T-cell (primary cell): ENCODE measurements around the gene TUSC2. TPM values are rescaled to one million over a fixed set of nuclear protein-coding genes. Genes with fewer than 3 reads are reported as not detected.

Experiments used
- ATAC-seq, 4 experiments: fragments of 200-7000 bp in 3 of 4; fragments of 150-1000 bp in 1 of 4; cut with Tn5 transposase; replicated peaks in 1 of 4; 1 replicate in 3 of 4; 2 replicates in 1 of 4; pipeline ENCODE4 v1.10.0; 2021; ENCODE audit warnings: moderate library complexity in 3 of 4, mild to moderate bottlenecking in 2 of 4, moderate number of reproducible peaks in 1 of 4
- CTCF ChIA-PET, 2 donors: fragments of 300-600 bp; sonication (Branson Sonifier 250); formaldehyde crosslinking; loops; one replicate each; lab custom pipeline; 2022; ENCODE audit warnings: antibody characterized with exemption in 2 of 2; lab: Charles Lee
- POLR2A ChIA-PET, 2 donors: fragments of 300-600 bp; sonication (Branson Sonifier 250); formaldehyde crosslinking; loops; one replicate each; lab custom pipeline; 2022; ENCODE audit warnings: antibody characterized with exemption in 2 of 2; lab: Charles Lee
- DNase-seq, 35 experiments: peaks; one replicate each; pipeline versions ENCODE4 v3.0.0 to v3.0.0-alpha.2; 2013 to 2023
- H3K27ac ChIP-seq: one replicate; pipeline ENCODE4 v1.5.1; 2013; ENCODE audit warnings: low read length
- H3K27me3 ChIP-seq, 2 experiments: replicated peaks in 1 of 2; 1 replicate in 1 of 2; 2 replicates in 1 of 2; pipeline versions ENCODE4 v1.6.1 to v1.7.0; 2013; ENCODE audit warnings: low read length in 1 of 2, mixed read lengths in 1 of 2; ENCODE audit not compliant: control insufficient read depth in 2 of 2, insufficient read depth in 2 of 2; ENCODE audit errors: extremely low read depth in 1 of 2
- H3K36me3 ChIP-seq, 2 donors: 1 replicate in 1 of 2; 2 replicates in 1 of 2; pipeline versions ENCODE4 v1.6.1 to v1.7.0; 2013; ENCODE audit warnings: low read length in 1 of 2; ENCODE audit not compliant: control insufficient read depth in 2 of 2, insufficient read depth in 1 of 2; ENCODE audit errors: extremely low read depth in 1 of 2
- H3K4me1 ChIP-seq, 2 experiments: 1 replicate in 1 of 2; 2 replicates in 1 of 2; pipeline versions ENCODE4 v1.6.1 to v1.7.0; 2013; ENCODE audit warnings: low read length in 2 of 2, mixed read lengths in 1 of 2; ENCODE audit not compliant: insufficient read depth in 2 of 2, control insufficient read depth in 1 of 2; ENCODE audit errors: extremely low read depth in 1 of 2
- H3K4me3 ChIP-seq, 2 donors: 1 replicate in 1 of 2; 2 replicates in 1 of 2; pipeline versions ENCODE4 v1.5.1 to v1.7.0; 2013; ENCODE audit warnings: mild to moderate bottlenecking in 2 of 2, low read length in 1 of 2, moderate library complexity in 1 of 2; ENCODE audit not compliant: control insufficient read depth in 1 of 2; ENCODE audit errors: extremely low read depth in 1 of 2
- H3K9me3 ChIP-seq: 2 replicates; pipeline ENCODE4 v1.7.0; 2013
- H3K27ac Mint-ChIP-seq, 2 donors: one replicate each; pipeline ENCODE4 v1.8.0; 2020 to 2021; ENCODE audit warnings: mild to moderate bottlenecking in 2 of 2, mixed read lengths in 2 of 2
- H3K27me3 Mint-ChIP-seq, 2 donors: one replicate each; pipeline ENCODE4 v1.8.0; 2021 to 2022; ENCODE audit warnings: mixed read lengths in 2 of 2
- H3K36me3 Mint-ChIP-seq: one replicate; pipeline ENCODE4 v1.8.0; 2021; ENCODE audit warnings: mixed read lengths
- H3K4me1 Mint-ChIP-seq, 3 donors: one replicate each; pipeline ENCODE4 v1.8.0; 2020 to 2022; ENCODE audit warnings: mixed read lengths in 3 of 3, mild to moderate bottlenecking in 1 of 3
- H3K4me3 Mint-ChIP-seq, 3 donors: one replicate each; pipeline ENCODE4 v1.8.0; 2020 to 2022; ENCODE audit warnings: mild to moderate bottlenecking in 3 of 3, mixed read lengths in 3 of 3, moderate library complexity in 3 of 3
- H3K9me3 Mint-ChIP-seq, 3 donors: one replicate each; pipeline ENCODE4 v1.8.0; 2020 to 2022; ENCODE audit warnings: mixed read lengths in 3 of 3
- WGBS: methylation state at CpG from one replicate; pipeline ENCODE4 v1.1.5; 2013; ENCODE audit warnings: missing lambda C conversion rate; ENCODE audit not compliant: insufficient coverage; 5-methylcytosine and 5-hydroxymethylcytosine counted together
- total RNA-seq, 35 experiments: library from RNA in 6 of 35; stranded (reverse) in 6 of 35; fragments of 120-200 nt in 1 of 35; gene quantifications; one replicate each; pipeline versions ENCODE4 v1.2.1 to v1.2.4 and lab custom pipeline; 2013 to 2026

Gene TUSC2
- total RNA-seq, 5 donors from 2014 or later (not counting 1 experiment from before 2014, with no cell fraction given) = 14.9 to 33.1 (median 26.8) TPM

GRCh38 chr3:50319181-50319893 is 8.7 kb downstream of the TUSC2 start:
- Mint-ChIP-seq H3K9me3 (no peaks in the 10 kb centered on the region), H3K36me3 (no peaks in the 10 kb centered on the region), H3K27ac (no peak overlapping the region), H3K4me3 (peak overlapping the region in 2 of 3 donors; percentile 86 to 90), H3K27me3 (no peaks in the 10 kb centered on the region), H3K4me1 (peaks cover 26 to 55% (median 37%) of the 10 kb centered on the region in 3 donors)
- H3K4me1 ChIP-seq = peaks cover 6 to 73% of the 10 kb centered on the region in 2 experiments
- H3K27me3 ChIP-seq = no peaks in the 10 kb centered on the region
- no peaks in the 10 kb centered on the region for H3K36me3 ChIP-seq
- ATAC-seq (no peak), DNase-seq (no peak)
- no peak overlapping the region for H3K27ac ChIP-seq
- POLR2A ChIA-PET = interaction anchor here in 1 of 2 donors (0.5 kb wide), 1 partner anchor 9 kb away, joined by 5 read pairs; no protein-coding TSS in a partner anchor
- 100% methylated on average over 4 of the region's 16 CpGs for WGBS
- H3K4me3 ChIP-seq = no peak overlapping the region
- CTCF ChIA-PET = no interaction called here
- H3K9me3 ChIP-seq = no peaks in the 10 kb centered on the region

GRCh38 chr3:50318615-50319014 is 9.4 kb downstream of the TUSC2 start:
- Histone ChIP-seq H3K4me1 (peaks cover 6 to 68% of the 10 kb centered on the region in 2 experiments), H3K27me3 (no peaks in the 10 kb centered on the region), H3K27ac (no peak overlapping the region), H3K36me3 (no peaks in the 10 kb centered on the region), H3K4me3 (no peak overlapping the region), H3K9me3 (no peaks in the 10 kb centered on the region)
- WGBS = 78% methylated on average over 4 of the region's 10 CpGs
- POLR2A ChIA-PET = interaction anchor here in 1 of 2 donors (0.5 kb wide), 1 partner anchor 8 kb away, joined by 5 read pairs; no protein-coding TSS in a partner anchor
- DNase-seq (no peak), ATAC-seq (no peak)
- Mint-ChIP-seq H3K27me3 (no peaks in the 10 kb centered on the region), H3K9me3 (no peaks in the 10 kb centered on the region), H3K27ac (peak overlapping the region in 1 of 2 donors; percentile 28), H3K36me3 (no peaks in the 10 kb centered on the region), H3K4me1 (peaks cover 26 to 52% (median 37%) of the 10 kb centered on the region in 3 donors), H3K4me3 (no peak overlapping the region)
- CTCF ChIA-PET = interaction anchor here in 1 of 2 donors (0.7 kb wide), 1 partner anchor 18 kb away, joined by 3 read pairs; no protein-coding TSS in a partner anchor

GRCh38 chr3:50318163-50318562 is 9.9 kb downstream of the TUSC2 start:
- Mint-ChIP-seq H3K36me3 (no peaks in the 10 kb centered on the region), H3K27me3 (no peaks in the 10 kb centered on the region), H3K27ac (no peak overlapping the region), H3K4me3 (no peak overlapping the region), H3K9me3 (no peaks in the 10 kb centered on the region), H3K4me1 (peaks cover 26 to 52% (median 37%) of the 10 kb centered on the region in 3 donors)
- ChIA-PET CTCF (interaction anchor here in 1 of 2 donors (0.7 to 1.8 kb wide), 2 partner anchors 19 kb away, joined by 3 to 7 read pairs; partner anchors contain the start of genes HYAL3 and NAA80), POLR2A (interaction anchor here in 1 of 2 donors (0.6 kb wide), 1 partner anchor 11 kb away, joined by 3 read pairs; no protein-coding TSS in a partner anchor)
- peaks cover 6 to 68% of the 10 kb centered on the region in 2 experiments for H3K4me1 ChIP-seq
- no peaks in the 10 kb centered on the region for H3K36me3 ChIP-seq
- no peak for DNase-seq
- no peak overlapping the region for H3K27ac ChIP-seq
- no peak overlapping the region for H3K4me3 ChIP-seq
- WGBS = 92% methylated on average over 10 of the region's 11 CpGs
- no peaks in the 10 kb centered on the region for H3K27me3 ChIP-seq
- no peaks in the 10 kb centered on the region for H3K9me3 ChIP-seq
- ATAC-seq = no peak

- Mint-ChIP-seq H3K36me3 (no peaks in the 10 kb centered on the region), H3K27ac (peak overlapping the region; percentile 92 to 95), H3K9me3 (no peaks in the 10 kb centered on the region), H3K4me3 (no peak overlapping the region), H3K27me3 (no peaks in the 10 kb centered on the region), H3K4me1 (peaks cover 26 to 46% (median 37%) of the 10 kb centered on the region in 3 donors)
- no peak for ATAC-seq
- Histone ChIP-seq H3K4me1 (peaks cover 6 to 63% of the 10 kb centered on the region in 2 experiments), H3K4me3 (peak overlapping the region in 1 of 2 donors; percentile 19), H3K27ac (peak overlapping the region; percentile 63), H3K36me3 (no peaks in the 10 kb centered on the region), H3K9me3 (no peaks in the 10 kb centered on the region), H3K27me3 (no peaks in the 10 kb centered on the region)
- WGBS = 79% methylated on average over 3 of the region's 6 CpGs
- ChIA-PET CTCF (interaction anchor here in 1 of 2 donors (1.8 kb wide), 1 partner anchor 18 kb away, joined by 7 read pairs; the partner anchor contains the start of genes HYAL3 and NAA80), POLR2A (interaction anchor here in 1 of 2 donors (0.6 kb wide), 1 partner anchor 10 kb away, joined by 3 read pairs; no protein-coding TSS in a partner anchor)
- no peak for DNase-seq
These were observed 10.7 kb downstream of the TUSC2 start for GRCh38 chr3:50317300-50317699.

- DNase-seq (peak in 33 of 35 experiments; percentile 25 to 77 (median 52)), ATAC-seq (peak; percentile 26 to 69 (median 62))
- Histone ChIP-seq H3K9me3 (no peaks in the 10 kb centered on the region), H3K27me3 (no peaks in the 10 kb centered on the region), H3K27ac (peak overlapping the region; percentile 63), H3K36me3 (no peaks in the 10 kb centered on the region), H3K4me3 (peak overlapping the region in 1 of 2 donors; percentile 19), H3K4me1 (peaks cover 5 to 57% of the 10 kb centered on the region in 2 experiments)
- POLR2A ChIA-PET = no interaction called here
- no peaks in the 10 kb centered on the region for H3K36me3 Mint-ChIP-seq
- no peaks in the 10 kb centered on the region for H3K27me3 Mint-ChIP-seq
- CTCF ChIA-PET = interaction anchor here in 1 of 2 donors (1.8 kb wide), 1 partner anchor 17 kb away, joined by 7 read pairs; the partner anchor contains the start of genes HYAL3 and NAA80
- peaks cover 26 to 46% (median 37%) of the 10 kb centered on the region in 3 donors for H3K4me1 Mint-ChIP-seq
- no peaks in the 10 kb centered on the region for H3K9me3 Mint-ChIP-seq
- peak overlapping the region; percentile 55 to 69 (median 61) for H3K4me3 Mint-ChIP-seq
- H3K27ac Mint-ChIP-seq = peak overlapping the region; percentile 92 to 95
- WGBS = 33% methylated on average over 3 of the region's 9 CpGs
These were observed 11.3 kb downstream of the TUSC2 start for GRCh38 chr3:50316657-50317242.

- no peak for ATAC-seq
- H3K27me3 Mint-ChIP-seq = no peaks in the 10 kb centered on the region
- 100% methylated on average over 3 of the region's 4 CpGs for WGBS
- no peaks in the 10 kb centered on the region for H3K9me3 Mint-ChIP-seq
- H3K4me3 Mint-ChIP-seq = no peak overlapping the region
- H3K27ac Mint-ChIP-seq = peak overlapping the region in 1 of 2 donors; percentile 76
- H3K4me1 Mint-ChIP-seq = peaks cover 16 to 37% (median 28%) of the 10 kb centered on the region in 3 donors
- ChIA-PET CTCF (no interaction called here), POLR2A (interaction anchor here in 1 of 2 donors (0.6 kb wide), 1 partner anchor 535 kb away, joined by 3 read pairs; no protein-coding TSS in a partner anchor)
- H3K36me3 Mint-ChIP-seq = no peaks in the 10 kb centered on the region
- no peak overlapping the region for H3K27ac ChIP-seq
- H3K27me3 ChIP-seq = no peaks in the 10 kb centered on the region
- H3K4me1 ChIP-seq = peaks cover 0 to 42% of the 10 kb centered on the region in 2 experiments
- no peak overlapping the region for H3K4me3 ChIP-seq
- no peaks in the 10 kb centered on the region for H3K9me3 ChIP-seq
- H3K36me3 ChIP-seq = no peaks in the 10 kb centered on the region
- no peak for DNase-seq
These were observed 13.2 kb downstream of the TUSC2 start for GRCh38 chr3:50314816-50315215.
